ENCODE measurements around the gene CDH4.

Gene CDH4

DNA sequence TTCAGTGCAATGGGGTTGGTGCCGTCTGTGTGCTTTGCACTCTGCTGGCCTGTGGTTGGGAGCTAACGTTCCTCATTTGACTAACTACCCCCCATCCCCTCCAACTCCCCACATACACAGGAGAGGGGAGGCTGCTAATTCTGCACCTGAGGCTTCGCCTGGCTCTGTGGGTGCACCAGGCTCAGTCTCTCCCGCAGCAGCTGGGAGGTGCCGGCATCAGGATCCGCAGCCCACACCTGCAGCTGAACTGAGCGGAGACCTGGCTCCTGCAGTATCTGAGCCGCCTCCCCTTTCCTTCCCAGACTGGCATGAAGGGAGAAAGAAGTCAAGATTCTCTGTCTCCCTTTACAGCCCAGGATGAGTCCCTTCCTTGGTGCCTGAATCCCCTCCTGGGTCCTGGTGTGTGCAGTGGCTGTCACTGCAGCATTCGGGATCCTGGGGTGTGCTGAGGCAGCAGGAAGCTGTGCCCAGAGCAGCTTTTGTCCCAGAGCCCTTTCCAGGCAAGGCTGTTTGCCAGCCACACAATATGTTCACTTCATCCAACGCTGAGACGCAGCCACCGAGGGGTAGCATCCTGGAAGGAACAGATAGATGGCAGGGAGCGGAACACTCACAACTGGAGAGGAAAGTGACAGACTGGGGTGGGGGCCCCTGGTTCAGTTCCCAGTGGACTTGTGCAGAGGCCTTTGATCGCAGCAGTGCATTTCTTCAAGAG lies 70.2 kb downstream of the CDH4 start:
- TF ChIP-seq CTCF (conservative IDR thresholded peaks at IDR 0.05; ENCODE audit: low read depth), result no peak
- DNase-seq (ENCODE audit: low spot score), result no peak
- ChIA-PET POLR2A (ENCODE audit: low non-redundant PET) (no interaction called here), CTCF (interaction anchor here (0.6 kb wide), 2 partner anchors 12 to 565 kb away, joined by 3 read pairs; no protein-coding TSS in a partner anchor)
- no peak overlapping the region for H3K27ac ChIP-seq

GRCh38 chr20:61324906-61325305 lies 72.8 kb downstream of the CDH4 start:
- ChIA-PET POLR2A (ENCODE audit: low non-redundant PET) (no interaction called here), CTCF (interaction anchor here (0.6 to 0.7 kb wide), 2 partner anchors 642 to 1175 kb away, joined by 4 to 5 read pairs; no protein-coding TSS in a partner anchor)
- H3K27ac ChIP-seq, result no peak overlapping the region
- no peak for TF ChIP-seq CTCF (conservative IDR thresholded peaks at IDR 0.05; ENCODE audit: low read depth)
- no peak for DNase-seq (ENCODE audit: low spot score)

- POLR2A ChIA-PET (ENCODE audit: low non-redundant PET), result no interaction called here
- TF ChIP-seq CTCF (conservative IDR thresholded peaks at IDR 0.05; ENCODE audit: low read depth), result no peak
- no peak for DNase-seq (ENCODE audit: low spot score)
- H3K27ac ChIP-seq, result no peak overlapping the region
- CTCF ChIA-PET, result interaction anchor here (0.6 kb wide), 2 partner anchors 23 to 302 kb away, joined by 4 to 6 read pairs; no protein-coding TSS in a partner anchor
Measured at GRCh38 chr20:61325718-61326117, 73.7 kb downstream of the CDH4 start.

GRCh38 chr20:61328911-61329558 lies 77.0 kb downstream of the CDH4 start:
- no peak for TF ChIP-seq CTCF (conservative IDR thresholded peaks at IDR 0.05; ENCODE audit: low read depth)
- CTCF ChIA-PET, result no interaction called here
- DNase-seq (ENCODE audit: low spot score), result no peak
- POLR2A ChIA-PET (ENCODE audit: low non-redundant PET), result interaction anchor here (0.6 kb wide), 2 partner anchors 498 to 1213 kb away, joined by 3 to 4 read pairs; no protein-coding TSS in a partner anchor
- H3K27ac ChIP-seq, result no peak overlapping the region

GRCh38 chr20:61330441-61330840 lies 78.4 kb downstream of the CDH4 start:
- ChIA-PET POLR2A (ENCODE audit: low non-redundant PET) (no interaction called here), CTCF (no interaction called here)
- no peak overlapping the region for H3K27ac ChIP-seq
- TF ChIP-seq CTCF (conservative IDR thresholded peaks at IDR 0.05; ENCODE audit: low read depth), result no peak
- DNase-seq (ENCODE audit: low spot score), result no peak

DNA sequence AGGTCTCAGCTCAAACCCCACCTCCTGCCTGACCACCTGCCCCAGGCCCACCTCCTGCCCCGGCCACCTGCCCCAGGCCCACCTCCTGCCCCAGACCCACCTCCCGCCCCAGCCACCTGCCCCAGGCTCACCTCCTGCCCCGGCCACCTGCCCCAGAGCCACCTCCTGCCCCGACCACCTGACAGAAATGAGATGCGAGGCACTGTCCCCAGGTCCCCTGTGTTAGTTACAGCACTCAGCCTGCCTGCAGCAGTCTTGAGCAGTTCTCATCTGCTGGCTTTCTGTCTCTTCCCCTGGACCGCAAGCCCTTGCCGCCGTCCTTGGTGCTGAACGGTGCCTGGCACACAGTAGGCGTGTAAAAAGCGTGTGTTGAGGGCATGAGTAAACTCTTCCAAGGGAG lies 79.5 kb downstream of the CDH4 start:
- no peak overlapping the region for H3K27ac ChIP-seq
- POLR2A ChIA-PET (ENCODE audit: low non-redundant PET), result no interaction called here
- DNase-seq (ENCODE audit: low spot score), result no peak
- no peak for TF ChIP-seq CTCF (conservative IDR thresholded peaks at IDR 0.05; ENCODE audit: low read depth)
- CTCF ChIA-PET, result no interaction called here
